Iris pigment epithelial cell (primary cell): ENCODE data around the gene TMEM244.
"Not testable (repeated sequence)": the region's sequence is repeated elsewhere in the genome, so short reads cannot be mapped to it uniquely, and the experiment has no call there.

Experiments used
- DNase-seq: peaks from one replicate; pipeline ENCODE4 v3.0.0-alpha.2; 2011; ENCODE audit warnings: low read depth

TMEM244 gene, protein sequence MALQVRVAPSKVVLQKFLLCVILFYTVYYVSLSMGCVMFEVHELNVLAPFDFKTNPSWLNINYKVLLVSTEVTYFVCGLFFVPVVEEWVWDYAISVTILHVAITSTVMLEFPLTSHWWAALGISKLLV

DNA sequence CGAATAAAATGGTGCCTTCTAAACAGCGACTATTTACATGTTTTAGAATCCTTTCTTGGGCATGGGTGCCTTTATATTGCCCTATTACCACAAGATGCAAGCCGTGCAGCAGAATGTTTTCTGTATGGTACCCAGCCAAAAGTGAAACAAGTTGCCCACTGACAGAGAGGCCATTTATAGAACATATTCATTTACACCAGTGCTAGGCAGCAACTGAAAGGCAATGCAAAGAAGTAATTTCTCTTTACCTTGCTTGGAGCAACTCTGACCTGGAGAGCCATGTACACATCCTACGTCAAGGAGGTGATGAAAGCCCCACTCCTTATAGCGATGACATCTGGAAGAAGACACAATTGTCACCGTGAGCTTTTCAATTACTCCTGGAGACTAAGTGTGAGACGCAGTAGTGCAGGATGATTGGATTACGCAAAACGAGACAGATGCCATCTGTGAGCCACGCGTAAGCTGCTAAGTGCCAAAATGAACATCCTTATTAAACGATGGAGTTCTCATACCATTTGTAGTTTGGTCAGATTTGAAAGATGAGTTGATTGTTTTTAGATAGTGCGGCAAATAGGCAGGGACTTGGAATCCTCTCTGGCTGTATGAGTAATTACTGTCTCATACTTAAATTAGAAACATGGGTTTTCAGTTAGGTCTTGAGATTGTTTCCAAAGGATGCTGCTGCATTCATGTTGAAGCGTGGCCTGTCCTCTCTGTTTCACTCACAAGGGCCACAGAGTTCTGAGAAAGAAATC lies at the start of gene TMEM244:
Gene TMEM244 (minus strand): TSS at position 408 of the 758 bp plus-strand sequence. CDS start 127 bp downstream, at position 281.
- DNase-seq = peak; percentile 64

DNA sequence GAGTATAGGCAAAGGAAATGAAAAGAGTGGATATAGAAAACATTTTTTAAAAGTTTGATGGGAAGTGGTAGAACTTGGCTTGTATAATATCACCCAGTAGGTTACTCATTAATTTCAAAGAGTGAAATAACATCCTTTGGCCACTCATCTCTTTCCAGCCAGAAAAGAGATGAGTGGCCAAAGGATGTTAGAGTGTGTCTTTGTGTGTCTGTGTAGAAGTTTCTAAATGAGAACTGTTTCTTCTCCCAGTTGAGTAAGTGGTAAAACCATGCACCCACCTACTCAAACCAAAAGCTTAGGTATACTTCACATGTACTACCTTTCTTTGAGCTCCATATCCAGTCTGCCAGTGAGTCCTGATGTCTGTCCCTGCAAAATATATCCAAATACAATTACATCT lies 47.7 kb upstream of the TMEM244 start:
- DNase-seq = no peak

DNA sequence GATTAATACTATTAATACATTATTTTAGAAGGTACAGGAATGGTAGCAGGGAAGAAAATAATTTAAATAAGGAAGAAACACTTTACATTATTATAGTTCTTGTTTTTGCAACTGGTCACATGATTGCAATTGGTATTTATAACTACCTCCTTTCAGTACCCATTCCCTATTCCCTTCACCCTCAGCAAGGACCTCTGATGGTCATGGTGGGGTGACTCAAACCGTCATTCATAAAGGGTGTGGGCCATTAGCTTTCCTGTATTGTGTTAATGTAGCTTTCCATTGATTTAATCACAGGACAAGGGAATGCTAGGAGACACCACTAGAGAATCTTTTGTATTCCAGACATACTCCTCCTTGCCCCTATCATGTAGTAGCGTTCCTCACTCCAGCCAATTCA lies 47.2 kb upstream of the TMEM244 start:
- DNase-seq = no peak

DNA sequence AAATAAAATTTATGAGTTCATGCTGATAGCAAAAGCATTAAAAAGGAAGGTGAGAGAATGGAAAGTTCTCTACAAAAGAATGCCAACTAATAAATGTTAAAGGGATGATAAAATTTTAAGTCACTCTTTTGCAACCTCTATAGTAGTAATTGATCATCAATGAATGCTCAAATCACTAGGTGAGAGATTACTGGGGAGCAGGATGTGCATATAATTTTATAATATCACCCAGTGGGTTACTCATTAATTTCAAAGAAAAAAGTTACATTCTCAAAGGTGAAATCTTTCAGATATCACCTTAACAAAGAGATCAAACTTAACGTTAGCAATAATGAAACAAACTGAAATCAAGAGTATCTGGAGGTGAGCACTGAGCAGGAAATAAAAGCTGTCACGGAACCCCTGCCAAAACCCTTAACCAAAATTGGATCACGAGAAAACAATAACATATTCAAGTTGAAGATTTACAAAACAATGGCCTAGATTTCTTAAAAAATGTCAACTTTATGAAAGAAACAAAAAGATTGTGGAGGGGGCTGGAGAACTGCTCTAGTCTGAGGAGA lies 45.5 kb upstream of the TMEM244 start:
- DNase-seq = no peak

DNA sequence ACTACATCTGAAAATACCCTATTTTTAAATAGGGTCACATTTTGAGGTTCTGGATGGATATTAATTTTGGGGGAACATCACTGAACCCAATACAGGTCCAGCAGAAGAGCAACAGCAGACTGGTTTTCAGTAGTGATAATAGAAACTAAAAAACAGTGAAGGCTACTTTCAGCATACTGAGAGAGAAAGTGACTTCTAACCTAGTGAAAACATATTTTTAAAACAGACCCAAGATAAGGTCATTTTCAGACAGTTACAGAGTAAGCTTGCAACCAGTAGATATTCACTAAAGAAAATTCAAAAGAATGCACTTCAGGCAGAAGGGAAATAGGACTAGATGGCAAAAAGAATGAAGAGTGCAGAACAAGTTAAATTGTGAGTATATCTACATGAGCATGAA lies 42.0 kb upstream of the TMEM244 start:
- DNase-seq = no peak

DNA sequence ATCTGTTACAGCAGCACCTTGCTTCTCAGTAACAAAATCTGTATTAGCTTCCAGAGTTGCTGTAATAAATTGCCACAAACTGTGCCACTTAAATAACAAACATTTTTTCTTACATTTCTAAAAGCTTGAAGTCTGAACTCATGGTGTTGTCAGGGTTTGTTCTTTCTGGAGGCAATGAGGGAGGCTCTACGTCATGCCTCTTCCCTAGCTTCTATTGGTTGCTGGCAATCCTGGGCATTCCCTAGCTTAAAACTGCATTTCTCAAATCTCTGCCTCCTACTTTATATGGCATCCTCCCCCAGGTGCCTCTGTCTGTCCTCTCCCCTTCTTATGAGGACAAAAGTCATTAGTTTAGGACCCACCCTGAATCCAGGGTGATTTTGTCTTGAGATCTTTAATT lies 41.6 kb upstream of the TMEM244 start:
- no peak for DNase-seq

DNA sequence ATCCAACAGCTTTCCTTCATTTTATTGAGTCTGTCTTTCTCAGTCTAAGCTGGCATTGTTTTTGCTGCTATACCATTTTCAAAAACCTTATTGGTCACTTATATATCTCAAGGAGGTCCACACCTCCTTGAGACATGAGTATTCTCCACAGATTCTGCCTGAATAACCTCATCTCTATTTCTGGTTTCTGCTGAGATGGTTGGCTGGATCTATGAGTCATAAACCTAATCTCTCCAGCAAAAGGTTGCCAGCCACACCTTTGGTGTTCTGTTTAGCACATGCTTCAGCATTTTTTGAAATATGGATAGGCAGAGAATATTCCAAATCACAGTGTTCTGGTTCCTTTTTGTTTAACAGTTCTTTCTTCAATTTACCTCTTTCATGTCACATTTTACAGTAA lies 40.8 kb upstream of the TMEM244 start:
- DNase-seq = peak; percentile 36

DNA sequence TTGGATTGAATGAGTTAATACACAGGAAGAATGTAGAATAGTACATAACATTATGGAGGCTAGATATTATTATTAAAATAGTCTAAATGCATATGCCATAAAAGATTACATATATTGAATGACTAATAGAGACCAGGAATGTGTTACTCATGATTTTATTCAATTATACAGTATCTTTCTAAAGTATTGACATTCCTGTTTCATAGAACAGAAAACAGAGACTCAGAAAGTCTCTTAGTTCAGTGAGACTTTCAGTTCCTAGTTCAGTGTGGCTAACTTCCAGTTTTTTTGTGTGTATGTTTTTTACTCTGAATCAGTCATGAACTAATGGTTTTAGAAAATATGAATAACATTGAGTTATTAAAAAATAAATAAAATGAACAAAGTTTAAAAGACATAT lies 34.6 kb upstream of the TMEM244 start:
- peak; percentile 49 for DNase-seq

DNA sequence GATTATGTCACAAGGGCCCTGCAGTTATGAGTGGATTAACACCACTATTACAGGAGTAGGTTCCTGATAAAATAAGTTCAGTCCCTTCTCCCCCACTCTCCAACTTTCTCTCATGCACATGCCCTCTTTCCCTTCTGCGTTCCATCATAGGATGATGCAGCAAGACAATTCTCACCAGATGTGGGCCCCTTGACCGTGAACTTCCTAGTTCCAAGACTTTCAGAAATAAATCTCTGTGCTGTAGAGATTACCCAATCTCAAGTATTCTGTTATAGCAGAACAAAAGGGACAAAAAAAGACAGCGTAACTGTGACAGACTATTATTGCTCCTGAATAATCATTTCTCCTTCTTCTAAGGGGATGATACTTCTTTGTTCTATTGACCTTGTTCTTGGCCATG lies 33.8 kb upstream of the TMEM244 start:
- DNase-seq = no peak

DNA sequence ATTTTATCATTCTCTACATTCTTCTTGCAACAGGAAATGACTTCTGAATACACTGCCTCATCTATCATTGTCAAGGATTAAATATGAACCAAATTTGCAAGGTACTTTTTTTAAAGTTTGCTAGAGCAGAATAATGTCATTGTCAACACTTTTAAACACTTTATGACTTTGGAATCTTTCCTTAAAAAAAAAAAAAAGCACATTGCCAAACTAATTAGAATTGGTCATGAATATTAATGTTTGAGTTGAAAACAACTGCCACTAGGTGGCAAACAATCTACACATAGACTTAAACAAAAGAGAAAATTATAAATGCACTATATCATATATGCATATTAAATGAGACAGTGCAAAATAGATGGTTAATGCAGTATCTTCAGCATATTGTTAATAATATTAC lies 32.5 kb upstream of the TMEM244 start:
- DNase-seq = peak; percentile 31

DNA sequence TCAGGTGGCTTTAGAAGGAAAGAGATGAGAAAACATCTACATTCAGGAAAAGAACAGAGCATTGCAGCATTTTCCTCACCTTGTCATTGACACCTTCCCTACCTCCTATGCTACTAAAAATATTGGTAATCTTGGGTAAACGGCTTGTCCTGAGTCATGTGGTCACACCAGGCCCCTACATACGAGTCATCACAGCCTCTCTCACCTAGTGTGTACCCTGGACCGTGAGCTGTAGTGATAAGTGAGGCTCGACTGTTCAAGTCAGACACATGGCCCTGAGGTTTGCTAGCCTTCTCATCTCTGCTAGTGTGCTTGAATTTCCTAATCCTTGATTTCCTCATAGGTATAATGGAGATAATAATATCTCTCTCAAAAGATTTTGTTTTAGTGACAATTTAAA lies 29.6 kb upstream of the TMEM244 start:
- peak; percentile 34 for DNase-seq

DNA sequence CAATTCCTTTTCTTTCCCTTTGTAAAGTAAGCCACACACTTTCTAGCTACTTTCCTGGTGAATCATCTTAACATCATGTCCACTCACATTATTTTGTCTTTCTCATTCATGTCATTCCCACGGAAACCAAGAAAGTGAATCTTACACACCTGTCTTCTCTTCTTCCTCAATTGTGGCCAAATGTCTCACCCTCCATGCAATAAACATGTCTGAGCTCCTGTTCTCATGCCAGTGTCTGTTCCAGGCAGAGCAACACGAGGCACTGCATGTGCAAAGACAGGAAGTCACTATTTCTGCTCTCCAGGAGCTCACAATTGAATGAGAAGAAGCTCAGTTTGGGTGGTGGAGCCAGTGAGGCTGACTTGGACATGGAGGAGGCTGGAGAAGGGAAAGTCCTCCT lies 29.0 kb upstream of the TMEM244 start:
- DNase-seq = peak; percentile 59

DNA sequence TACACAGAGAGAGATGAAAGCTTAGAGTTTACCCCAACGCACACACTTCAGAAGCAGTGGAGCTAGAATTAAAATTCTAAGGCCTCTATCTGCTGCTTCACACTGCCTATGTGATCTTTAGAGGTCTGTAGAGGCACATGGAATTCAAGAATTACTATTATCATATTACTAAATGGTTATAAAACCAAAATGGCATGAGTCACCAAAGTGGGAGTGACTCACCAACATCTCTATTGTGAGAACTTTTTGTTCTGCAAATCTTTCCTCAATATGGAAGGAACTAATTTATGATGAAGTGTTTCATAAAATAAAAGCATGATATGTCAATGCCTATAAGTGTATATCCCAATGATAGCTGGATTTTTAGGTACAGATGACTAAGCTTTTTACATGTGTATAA lies 28.5 kb upstream of the TMEM244 start:
- DNase-seq = peak; percentile 86

DNA sequence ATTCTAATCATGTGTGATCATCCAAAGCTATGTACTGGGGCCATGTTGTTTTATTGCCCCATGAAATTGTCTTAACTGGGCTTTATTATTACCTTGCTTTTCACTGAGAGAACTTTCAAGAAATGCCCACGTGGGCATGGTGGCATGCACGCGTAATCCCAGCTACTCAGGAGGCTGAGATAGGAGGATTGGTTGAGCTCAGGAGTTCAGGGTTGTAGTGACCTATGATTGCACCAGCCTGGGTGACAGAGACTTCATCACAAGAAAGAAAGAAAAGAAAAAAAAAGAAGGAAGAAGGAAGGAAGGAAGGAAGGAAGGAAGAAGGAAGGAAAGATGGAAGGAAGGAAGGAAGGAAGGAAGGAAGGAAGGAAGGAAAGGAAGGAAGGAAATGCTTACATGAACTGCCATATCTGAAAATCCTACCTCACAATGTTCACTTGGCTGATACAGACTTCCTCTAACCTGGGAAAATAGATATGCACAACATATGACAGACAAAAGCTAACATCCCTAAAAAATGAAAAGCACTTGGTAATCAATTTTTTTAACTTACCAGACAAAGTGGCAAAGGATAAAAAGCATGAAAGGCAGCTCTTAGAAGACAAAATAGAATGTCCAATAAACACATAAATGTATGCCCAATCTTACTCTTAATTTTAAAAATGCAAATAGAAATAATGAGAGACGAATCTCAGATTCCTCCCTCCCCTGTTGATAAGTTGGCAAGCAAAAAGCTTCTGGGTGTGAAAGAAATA lies 25.5 kb upstream of the TMEM244 start:
- DNase-seq = no peak

DNA sequence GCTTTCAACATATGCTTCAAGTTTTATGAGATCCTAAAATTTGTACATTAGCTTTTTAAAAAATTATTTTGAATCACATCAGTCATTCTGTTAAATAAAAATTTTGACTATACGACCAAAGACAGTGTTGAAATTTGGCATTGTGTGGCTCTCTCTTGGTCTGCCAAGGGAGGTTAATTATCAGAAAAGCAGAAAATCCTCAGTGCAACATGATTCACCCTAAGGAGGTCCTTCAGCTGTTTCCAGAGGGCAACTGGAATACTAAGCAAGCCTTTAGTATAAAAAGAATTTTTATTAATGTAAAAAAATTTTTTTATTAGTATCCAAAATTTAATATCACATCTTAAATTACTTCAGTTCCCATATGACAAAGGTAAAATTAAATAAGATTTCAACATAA lies 23.1 kb upstream of the TMEM244 start:
- DNase-seq = no peak

DNA sequence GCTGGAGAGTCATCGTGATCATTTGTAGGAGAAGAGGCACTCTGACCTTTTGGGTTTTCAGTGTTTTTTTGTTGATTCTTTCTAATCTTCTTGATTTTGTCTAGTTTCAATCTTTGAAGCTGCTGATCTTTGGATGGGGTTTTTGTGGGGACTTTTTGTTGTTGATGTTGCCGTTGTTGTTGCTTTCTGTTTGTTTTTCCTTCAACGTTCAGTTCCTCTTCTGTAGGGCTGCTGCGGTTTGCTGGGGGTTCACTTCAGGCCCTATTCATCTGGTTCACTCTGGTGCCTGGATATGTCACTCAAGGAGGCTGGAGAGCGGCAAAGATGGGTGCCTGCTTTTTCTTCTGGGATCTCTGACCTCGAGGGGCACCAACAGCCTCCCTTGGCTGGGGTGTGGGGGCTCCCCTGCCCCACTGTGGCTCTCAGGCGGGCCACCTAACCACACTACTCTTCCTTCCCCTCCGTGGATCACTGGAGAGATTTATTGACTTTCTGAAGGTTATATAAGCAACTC lies 21.5 kb upstream of the TMEM244 start:
- DNase-seq = no peak

DNA sequence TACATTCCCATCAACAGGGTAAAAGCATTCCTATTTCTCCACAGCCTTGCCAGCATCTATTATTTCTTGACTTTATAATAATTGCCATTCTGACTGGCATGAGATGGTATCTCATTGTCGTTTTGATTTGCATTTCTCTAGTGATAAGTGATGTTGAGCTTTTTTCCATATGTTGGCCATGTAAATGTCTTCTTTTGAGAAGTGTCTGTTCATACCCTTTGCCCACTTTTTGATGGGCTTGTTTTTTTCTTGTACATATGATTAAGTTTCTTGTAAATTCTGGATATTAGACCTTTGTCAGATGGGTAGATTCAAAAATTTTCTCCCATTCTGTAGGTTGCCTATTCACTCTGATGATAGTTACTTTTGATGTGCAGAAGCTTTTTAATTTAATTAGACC lies 16.8 kb upstream of the TMEM244 start:
- DNase-seq = not testable (repeated sequence)

DNA sequence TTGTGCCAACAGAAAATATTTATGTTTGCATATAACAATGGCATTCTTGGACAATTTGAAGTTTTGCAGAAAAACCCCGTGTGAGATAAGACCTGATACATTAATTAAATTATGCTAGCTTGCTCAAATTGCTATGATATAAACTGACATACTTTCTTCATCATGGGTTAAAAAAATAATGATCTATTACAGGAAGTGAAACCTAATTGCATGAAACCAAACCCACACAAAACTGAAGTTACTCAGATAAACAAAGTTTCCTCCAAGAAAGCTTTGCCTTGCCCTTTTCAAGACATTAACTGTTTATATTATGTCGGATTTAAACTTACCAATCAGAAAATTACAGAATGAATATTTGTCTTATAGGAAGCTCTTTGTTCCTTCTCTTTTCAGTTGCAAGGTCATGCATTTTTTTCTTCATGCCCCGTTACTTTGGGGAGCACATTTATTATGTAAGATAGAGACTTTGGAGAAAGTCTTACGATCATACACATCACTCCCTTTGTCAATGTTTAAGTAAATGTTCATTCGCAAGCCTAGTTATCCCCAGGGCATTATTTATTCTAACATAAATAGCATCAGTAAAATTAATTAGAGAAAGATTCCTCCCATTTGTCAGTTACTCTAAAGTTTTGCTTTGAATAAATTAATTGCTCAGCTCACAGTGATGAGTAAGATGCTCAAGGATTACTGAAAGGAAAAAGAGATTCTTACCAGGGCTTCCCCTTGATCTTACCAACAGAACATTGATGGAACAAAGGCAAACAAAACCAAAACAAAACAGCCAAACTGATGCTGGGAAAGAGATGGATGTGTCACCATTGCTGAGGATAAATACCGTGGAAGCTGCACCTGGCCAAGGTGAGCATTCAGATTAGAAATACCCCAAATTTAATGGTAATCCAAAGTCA lies 14.8 kb upstream of the TMEM244 start:
- DNase-seq = peak; percentile 31

DNA sequence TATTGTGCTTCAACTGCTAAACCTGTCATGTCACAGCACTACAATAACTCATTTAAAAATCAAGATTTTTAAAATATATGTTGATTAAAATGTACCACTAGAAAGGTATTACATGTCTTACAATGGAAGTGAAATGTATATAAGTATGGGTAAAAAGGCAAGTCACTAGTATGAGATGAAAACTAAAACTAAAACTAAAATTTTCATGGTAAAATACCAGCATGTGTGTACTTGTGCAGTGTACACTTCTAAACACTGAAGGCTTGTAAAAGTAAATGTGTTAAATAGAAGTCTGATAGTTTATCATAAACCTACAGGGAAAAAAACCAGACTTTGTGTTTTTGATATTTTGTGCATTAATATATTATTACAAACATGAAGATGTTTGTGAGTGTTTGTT lies 13.7 kb upstream of the TMEM244 start:
- no peak for DNase-seq

DNA sequence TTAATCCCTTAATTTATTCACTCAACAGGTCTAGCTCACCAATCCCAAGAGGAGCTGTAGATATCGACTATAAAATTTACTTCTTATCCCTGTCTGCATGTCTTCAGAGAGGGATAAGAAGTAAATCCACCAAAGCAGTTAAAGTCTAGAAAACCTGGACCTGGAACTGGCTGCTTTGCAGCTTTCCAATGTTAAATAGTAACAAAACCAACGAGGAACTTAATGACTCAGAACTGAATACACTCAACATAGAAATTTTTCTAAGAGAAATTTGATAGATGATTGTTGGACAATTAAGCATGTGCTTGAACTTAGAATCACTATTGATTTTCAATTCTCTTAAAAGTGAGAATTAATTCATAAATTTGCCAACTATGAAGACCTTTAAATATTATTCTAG lies 11.5 kb upstream of the TMEM244 start:
- no peak for DNase-seq

DNA sequence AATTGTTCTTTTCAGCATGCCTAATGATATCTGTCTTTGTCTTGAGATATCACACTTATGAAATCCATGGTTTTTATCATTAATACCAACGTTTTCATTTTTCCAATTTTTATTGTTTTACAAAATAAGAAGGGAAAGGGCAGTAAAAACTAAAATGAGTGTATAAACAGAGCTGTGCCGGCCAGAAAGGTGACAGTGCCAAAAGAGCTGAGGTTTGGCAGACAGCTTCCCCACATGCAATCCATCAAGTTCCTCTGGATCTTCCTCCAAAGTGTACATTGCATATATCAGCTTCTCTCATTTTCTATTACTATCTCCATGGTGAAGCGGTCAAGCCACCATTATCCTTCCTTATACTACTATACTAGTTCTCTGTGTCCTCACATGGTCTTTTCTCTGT lies 10.1 kb upstream of the TMEM244 start:
- no peak for DNase-seq

DNA sequence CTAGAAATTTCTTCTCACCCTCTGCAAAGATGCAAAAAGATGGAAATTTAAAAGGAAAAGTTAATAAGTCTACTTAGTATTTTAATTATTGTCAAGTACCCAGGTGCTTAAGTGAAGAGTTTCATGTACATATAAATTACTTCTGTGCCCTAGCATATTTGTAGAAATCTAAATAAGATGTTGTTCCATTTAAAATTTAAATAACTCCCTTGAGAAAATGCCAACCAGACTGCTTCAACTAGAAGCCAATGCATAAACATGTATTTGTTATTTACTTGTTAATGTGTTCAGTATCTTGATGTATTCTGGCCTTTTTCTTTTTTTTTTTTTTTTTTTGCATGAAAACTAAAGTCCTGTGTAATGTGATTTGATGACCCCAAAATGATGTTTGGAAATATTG lies 6.3 kb upstream of the TMEM244 start:
- DNase-seq = no peak
